C4-2B (cell line): ENCODE data around the gene NDC1.

Experiments used
- CTCF ChIP-seq: fragments of 450-650 bp; conservative IDR thresholded peaks from 2 replicates; pipeline ENCODE4 v1.5.1; 2017; ENCODE audit warnings: mild to moderate bottlenecking
- ZFX ChIP-seq: fragments of 450-650 bp; IDR thresholded peaks from 2 replicates; pipeline ENCODE4 v1.6.1; 2017

GRCh38 chr1:53726009-53726600 is 112.0 kb downstream of the NDC1 start:
- TF ChIP-seq CTCF: no peak
- TF ChIP-seq ZFX: no peak
